Measurements from ENCODE around the gene MAD2L2.
A peak's percentile ranks its signal among the peaks of the same experiment; 100 is the strongest.

Gene MAD2L2

GRCh38 chr1:11695861-11696260 is 14.9 kb upstream of the MAD2L2 start:
- TF ChIP-seq, protein P1, sequence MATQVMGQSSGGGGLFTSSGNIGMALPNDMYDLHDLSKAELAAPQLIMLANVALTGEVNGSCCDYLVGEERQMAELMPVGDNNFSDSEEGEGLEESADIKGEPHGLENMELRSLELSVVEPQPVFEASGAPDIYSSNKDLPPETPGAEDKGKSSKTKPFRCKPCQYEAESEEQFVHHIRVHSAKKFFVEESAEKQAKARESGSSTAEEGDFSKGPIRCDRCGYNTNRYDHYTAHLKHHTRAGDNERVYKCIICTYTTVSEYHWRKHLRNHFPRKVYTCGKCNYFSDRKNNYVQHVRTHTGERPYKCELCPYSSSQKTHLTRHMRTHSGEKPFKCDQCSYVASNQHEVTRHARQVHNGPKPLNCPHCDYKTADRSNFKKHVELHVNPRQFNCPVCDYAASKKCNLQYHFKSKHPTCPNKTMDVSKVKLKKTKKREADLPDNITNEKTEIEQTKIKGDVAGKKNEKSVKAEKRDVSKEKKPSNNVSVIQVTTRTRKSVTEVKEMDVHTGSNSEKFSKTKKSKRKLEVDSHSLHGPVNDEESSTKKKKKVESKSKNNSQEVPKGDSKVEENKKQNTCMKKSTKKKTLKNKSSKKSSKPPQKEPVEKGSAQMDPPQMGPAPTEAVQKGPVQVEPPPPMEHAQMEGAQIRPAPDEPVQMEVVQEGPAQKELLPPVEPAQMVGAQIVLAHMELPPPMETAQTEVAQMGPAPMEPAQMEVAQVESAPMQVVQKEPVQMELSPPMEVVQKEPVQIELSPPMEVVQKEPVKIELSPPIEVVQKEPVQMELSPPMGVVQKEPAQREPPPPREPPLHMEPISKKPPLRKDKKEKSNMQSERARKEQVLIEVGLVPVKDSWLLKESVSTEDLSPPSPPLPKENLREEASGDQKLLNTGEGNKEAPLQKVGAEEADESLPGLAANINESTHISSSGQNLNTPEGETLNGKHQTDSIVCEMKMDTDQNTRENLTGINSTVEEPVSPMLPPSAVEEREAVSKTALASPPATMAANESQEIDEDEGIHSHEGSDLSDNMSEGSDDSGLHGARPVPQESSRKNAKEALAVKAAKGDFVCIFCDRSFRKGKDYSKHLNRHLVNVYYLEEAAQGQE (IDR thresholded peaks at IDR 0.05; ENCODE audit: low read depth) = no peak
- TF ChIP-seq CREB1 (IDR thresholded peaks at IDR 0.05; ENCODE audit: low read depth) (no peak), TAF1 (IDR thresholded peaks at IDR 0.05; ENCODE audit: low read depth) (no peak), RAD21 (IDR thresholded peaks at IDR 0.05; ENCODE audit: low read depth) (no peak), TEAD4 (IDR thresholded peaks at IDR 0.05) (no peak), EP300 (IDR thresholded peaks at IDR 0.05; ENCODE audit: borderline replicate concordance) (no peak)
- TF ChIP-seq, protein P2, sequence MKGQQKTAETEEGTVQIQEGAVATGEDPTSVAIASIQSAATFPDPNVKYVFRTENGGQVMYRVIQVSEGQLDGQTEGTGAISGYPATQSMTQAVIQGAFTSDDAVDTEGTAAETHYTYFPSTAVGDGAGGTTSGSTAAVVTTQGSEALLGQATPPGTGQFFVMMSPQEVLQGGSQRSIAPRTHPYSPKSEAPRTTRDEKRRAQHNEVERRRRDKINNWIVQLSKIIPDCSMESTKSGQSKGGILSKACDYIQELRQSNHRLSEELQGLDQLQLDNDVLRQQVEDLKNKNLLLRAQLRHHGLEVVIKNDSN (IDR thresholded peaks at IDR 0.05) = no peak

- TF ChIP-seq FOXM1 (IDR thresholded peaks at IDR 0.05; ENCODE audit: borderline replicate concordance, low read depth) (no peak), TEAD4 (IDR thresholded peaks at IDR 0.05) (no peak), NFIC (IDR thresholded peaks at IDR 0.05) (no peak), ZBTB7A (IDR thresholded peaks at IDR 0.05; ENCODE audit: low read depth) (no peak), EP300 (IDR thresholded peaks at IDR 0.05; ENCODE audit: borderline replicate concordance) (no peak), EGR1 (IDR thresholded peaks at IDR 0.05) (no peak), TCF12 (IDR thresholded peaks at IDR 0.05; ENCODE audit: low read depth) (no peak), YY1 (IDR thresholded peaks at IDR 0.05; ENCODE audit: low read depth) (no peak)
- TF ChIP-seq, protein P1 (IDR thresholded peaks at IDR 0.05; ENCODE audit: low read depth) = no peak
- TF ChIP-seq, protein P2 (IDR thresholded peaks at IDR 0.05) = no peak
- TF ChIP-seq, protein P3, sequence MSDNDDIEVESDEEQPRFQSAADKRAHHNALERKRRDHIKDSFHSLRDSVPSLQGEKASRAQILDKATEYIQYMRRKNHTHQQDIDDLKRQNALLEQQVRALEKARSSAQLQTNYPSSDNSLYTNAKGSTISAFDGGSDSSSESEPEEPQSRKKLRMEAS (IDR thresholded peaks at IDR 0.05) = no peak
Measured at GRCh38 chr1:11693917-11694316, 13.0 kb upstream of the MAD2L2 start.

DNA sequence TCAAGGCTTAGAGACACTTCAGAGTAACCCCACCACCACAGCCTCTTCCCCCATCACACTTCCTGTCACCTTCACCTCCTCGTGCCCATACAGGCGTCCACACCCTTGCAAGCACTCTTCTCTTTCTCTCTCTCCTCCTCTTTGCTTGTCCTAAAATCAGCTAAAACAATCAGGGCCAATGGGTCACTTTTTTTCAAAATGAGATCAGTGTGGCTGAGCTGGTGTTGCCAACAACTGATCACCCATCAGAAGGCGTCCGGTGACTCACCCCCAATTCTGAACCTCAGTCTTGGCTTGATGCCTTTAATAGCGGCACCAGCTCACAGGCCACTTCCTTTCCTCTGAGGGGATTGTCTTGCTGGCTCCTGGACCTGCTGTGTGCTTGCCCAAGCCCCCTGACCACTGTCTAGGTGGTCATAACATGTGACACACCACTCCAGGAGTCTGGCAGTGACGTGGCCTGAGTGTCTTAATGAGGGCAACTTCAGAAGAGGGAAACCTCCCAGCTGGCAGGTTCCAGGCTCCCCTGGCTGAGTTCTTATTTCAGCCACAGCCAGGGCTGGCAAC is 12.2 kb upstream of the MAD2L2 start:
- TF ChIP-seq NFIC (IDR thresholded peaks at IDR 0.05) (peak; percentile 42), YY1 (IDR thresholded peaks at IDR 0.05; ENCODE audit: low read depth) (no peak)

- TF ChIP-seq NFIC (IDR thresholded peaks at IDR 0.05) (peak; percentile 47; the same call in 1 of the 2 replicates), ZBTB7A (IDR thresholded peaks at IDR 0.05; ENCODE audit: low read depth) (peak; percentile 66; the same call in 1 of the 2 replicates), TCF12 (IDR thresholded peaks at IDR 0.05; ENCODE audit: low read depth) (no peak), EP300 (IDR thresholded peaks at IDR 0.05; ENCODE audit: borderline replicate concordance) (no peak)
- TF ChIP-seq, protein P3 (IDR thresholded peaks at IDR 0.05) = no peak
Measured at GRCh38 chr1:11691928-11692711, 11.2 kb upstream of the MAD2L2 start.

DNA sequence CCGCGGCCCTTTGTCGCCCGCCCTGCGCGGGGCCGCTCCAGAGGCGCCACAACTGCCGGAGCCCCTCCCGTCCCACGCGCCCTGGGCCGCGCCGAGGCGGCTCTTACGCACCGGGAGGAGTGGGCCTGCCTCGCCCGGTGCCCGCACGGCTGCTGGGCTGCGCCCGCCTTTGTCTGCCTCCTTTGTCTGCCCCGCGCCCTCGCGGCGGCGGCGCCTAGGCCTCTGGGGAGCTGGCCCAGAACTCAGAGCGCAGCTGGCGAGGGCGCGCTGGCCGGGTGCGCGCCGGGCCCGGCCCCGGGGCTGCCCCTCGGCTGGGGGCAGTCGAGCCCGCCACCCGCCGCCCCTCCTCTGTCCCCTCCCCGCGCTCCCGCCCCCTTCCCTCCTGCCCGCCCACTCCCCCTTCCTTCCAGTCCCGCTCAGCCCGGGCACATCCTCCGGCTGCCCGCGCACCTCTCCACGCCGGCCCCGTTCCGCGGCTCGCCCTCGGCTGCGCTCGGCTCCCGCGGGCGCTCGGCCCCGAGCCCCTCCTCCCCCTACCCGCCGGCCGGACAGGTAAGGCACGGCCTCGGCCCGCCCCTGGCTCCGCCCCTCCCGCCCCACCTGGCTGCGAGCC is 10.5 kb upstream of the MAD2L2 start, which contains the start of gene DRAXIN:
DRAXIN (plus strand) TSS at position 409 of the 613 bp plus-strand sequence. CDS start 14,549 bp downstream, outside the sequence.
- TF ChIP-seq RAD21 (IDR thresholded peaks at IDR 0.05; ENCODE audit: low read depth) (no peak), TCF12 (IDR thresholded peaks at IDR 0.05; ENCODE audit: low read depth) (no peak), CREB1 (IDR thresholded peaks at IDR 0.05; ENCODE audit: low read depth) (no peak), YY1 (IDR thresholded peaks at IDR 0.05; ENCODE audit: low read depth) (no peak), EGR1 (IDR thresholded peaks at IDR 0.05) (no peak), ZBTB7A (IDR thresholded peaks at IDR 0.05; ENCODE audit: low read depth) (no peak)
- TF ChIP-seq, protein P3 (IDR thresholded peaks at IDR 0.05) = no peak

Measured in Ishikawa (cell line).